Measurements from ENCODE around the gene LRBA. TPM values are rescaled to one million over a fixed set of nuclear protein-coding genes. Genes with fewer than 3 reads are reported as not detected.

The LRBA gene
- total RNA-seq, 2 donors from 2014 or later: 30.9 to 33.7 TPM

GRCh38 chr4:150501009-150501727, 513.9 kb downstream of the LRBA start:
- Histone ChIP-seq H3K27me3 (replicated peaks; ENCODE audit: insufficient read depth) (no peaks in the 10 kb centered on the region), H3K9me3 (no peaks in the 10 kb centered on the region), H3K4me1 (ENCODE audit: control insufficient read depth in 1 of 2, low read depth in 2 of 2) (peaks cover 0 to 6% of the 10 kb centered on the region in 2 donors), H3K27ac (no peak overlapping the region), H3K36me3 (no peaks in the 10 kb centered on the region), H3K4me3 (no peak overlapping the region)
- TF ChIP-seq, protein P1, sequence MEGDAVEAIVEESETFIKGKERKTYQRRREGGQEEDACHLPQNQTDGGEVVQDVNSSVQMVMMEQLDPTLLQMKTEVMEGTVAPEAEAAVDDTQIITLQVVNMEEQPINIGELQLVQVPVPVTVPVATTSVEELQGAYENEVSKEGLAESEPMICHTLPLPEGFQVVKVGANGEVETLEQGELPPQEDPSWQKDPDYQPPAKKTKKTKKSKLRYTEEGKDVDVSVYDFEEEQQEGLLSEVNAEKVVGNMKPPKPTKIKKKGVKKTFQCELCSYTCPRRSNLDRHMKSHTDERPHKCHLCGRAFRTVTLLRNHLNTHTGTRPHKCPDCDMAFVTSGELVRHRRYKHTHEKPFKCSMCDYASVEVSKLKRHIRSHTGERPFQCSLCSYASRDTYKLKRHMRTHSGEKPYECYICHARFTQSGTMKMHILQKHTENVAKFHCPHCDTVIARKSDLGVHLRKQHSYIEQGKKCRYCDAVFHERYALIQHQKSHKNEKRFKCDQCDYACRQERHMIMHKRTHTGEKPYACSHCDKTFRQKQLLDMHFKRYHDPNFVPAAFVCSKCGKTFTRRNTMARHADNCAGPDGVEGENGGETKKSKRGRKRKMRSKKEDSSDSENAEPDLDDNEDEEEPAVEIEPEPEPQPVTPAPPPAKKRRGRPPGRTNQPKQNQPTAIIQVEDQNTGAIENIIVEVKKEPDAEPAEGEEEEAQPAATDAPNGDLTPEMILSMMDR (IDR thresholded peaks at IDR 0.05): no peak
- ATAC-seq (ENCODE audit: insufficient number of reproducible peaks, low FRiP score, low read depth) (peak; percentile 36), DNase-seq (ENCODE audit: low spot score) (no peak)

DNA sequence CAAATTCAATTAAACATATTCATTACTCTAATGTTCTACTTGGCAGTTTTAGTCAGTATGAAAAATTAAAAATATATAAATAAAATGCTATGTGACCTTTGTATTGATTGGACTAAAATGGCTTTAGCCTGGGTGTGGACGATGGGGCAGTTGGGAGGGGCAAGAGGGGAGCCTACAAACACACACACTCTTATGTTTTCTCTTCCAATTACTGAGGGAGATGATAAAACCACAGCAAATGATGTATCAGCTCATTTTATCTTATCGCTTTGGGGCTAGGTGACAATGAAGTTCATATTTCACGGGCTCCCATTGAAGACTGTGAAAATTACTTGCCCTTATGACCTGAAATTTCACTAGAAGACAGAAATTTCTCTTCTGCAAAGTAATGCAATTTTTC, 517.5 kb downstream of the LRBA start:
- DNase-seq (ENCODE audit: low spot score) (no peak), ATAC-seq (ENCODE audit: insufficient number of reproducible peaks, low FRiP score, low read depth) (no peak)
- Histone ChIP-seq H3K9me3 (no peaks in the 10 kb centered on the region), H3K4me1 (ENCODE audit: control insufficient read depth in 1 of 2, low read depth in 2 of 2) (peaks cover 19 to 27% of the 10 kb centered on the region in 2 donors), H3K4me3 (no peak overlapping the region), H3K27ac (no peak overlapping the region), H3K27me3 (replicated peaks; ENCODE audit: insufficient read depth) (no peaks in the 10 kb centered on the region), H3K36me3 (no peaks in the 10 kb centered on the region)
- TF ChIP-seq, protein P1 (IDR thresholded peaks at IDR 0.05): no peak

- no peaks in the 10 kb centered on the region for H3K27me3 ChIP-seq (replicated peaks; ENCODE audit: insufficient read depth)
- peaks cover 21 to 27% of the 10 kb centered on the region in 2 donors for H3K4me1 ChIP-seq (ENCODE audit: control insufficient read depth in 1 of 2, low read depth in 2 of 2)
- TF ChIP-seq, protein P1 (IDR thresholded peaks at IDR 0.05): no peak
- ATAC-seq (ENCODE audit: insufficient number of reproducible peaks, low FRiP score, low read depth) (no peak), DNase-seq (ENCODE audit: low spot score) (no peak)
- H3K4me3 ChIP-seq: no peak overlapping the region
- H3K9me3 ChIP-seq: no peaks in the 10 kb centered on the region
- no peaks in the 10 kb centered on the region for H3K36me3 ChIP-seq
- H3K27ac ChIP-seq: no peak overlapping the region
Measured at GRCh38 chr4:150495550-150495949, 519.5 kb downstream of the LRBA start.

DNA sequence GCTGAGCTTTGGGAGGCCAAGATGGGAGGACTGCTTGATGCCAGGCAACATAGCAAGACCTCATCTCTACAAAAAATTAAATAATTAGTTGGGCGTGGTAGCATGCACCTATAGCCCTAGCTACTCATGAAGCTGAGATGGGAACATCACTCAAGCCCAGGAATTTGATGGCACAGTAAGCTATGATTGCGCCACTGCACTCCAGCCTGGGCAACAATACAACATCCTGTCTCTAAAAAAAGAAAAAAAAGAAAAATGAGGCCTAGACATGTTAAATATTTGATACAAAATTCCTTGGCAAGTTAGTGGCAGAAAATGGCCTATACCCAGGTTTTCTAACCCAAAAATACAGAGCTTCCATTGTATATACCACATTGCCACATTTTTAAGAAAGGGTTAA, 521.2 kb downstream of the LRBA start:
- Histone ChIP-seq H3K27me3 (replicated peaks; ENCODE audit: insufficient read depth) (no peaks in the 10 kb centered on the region), H3K36me3 (no peaks in the 10 kb centered on the region), H3K4me3 (no peak overlapping the region), H3K9me3 (no peaks in the 10 kb centered on the region), H3K27ac (no peak overlapping the region), H3K4me1 (ENCODE audit: control insufficient read depth in 1 of 2, low read depth in 2 of 2) (peaks cover 21 to 27% of the 10 kb centered on the region in 2 donors)
- DNase-seq (ENCODE audit: low spot score) (no peak), ATAC-seq (ENCODE audit: insufficient number of reproducible peaks, low FRiP score, low read depth) (no peak)
- TF ChIP-seq, protein P1 (IDR thresholded peaks at IDR 0.05): no peak

DNA sequence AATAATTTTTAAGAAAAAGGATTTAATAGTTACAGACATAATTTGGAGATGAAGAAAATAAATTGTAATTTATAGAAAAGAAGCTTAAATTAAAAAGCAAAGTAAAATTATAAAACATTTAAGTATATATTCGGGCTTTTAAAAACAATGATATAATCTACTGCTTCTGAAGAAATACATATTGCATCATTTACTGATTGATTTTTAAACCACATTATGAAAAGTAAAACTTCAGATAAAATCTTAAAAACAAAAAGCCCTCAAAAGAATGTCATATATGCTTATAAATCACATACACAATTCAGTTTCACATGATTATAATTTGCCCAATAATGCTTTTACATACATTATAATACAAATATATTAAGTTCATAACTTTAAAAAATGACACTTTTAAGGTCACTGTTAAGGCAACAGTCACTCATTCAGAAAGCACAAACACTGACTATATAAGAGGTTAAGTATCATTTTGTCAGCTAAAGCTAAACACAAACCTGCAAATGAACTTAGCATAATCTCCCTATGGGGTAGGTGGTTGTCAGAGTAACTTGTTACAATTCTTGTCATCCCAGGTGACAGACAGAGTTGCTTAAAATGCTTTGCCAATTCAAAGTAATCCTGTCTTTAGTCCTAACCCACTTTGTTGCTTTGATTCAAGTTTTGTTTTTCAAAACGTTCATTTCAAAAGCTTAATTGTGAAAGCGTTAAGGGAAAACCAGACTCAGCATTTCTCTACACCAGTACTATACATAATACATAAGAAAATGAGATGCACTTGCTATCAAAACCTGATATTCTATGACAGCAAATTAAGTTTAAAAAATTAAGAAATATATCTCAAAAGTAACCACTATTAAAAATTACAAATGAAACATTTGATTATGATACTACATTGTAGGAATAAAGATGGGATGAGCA, 523.7 kb downstream of the LRBA start:
- TF ChIP-seq, protein P1 (IDR thresholded peaks at IDR 0.05): no peak
- Histone ChIP-seq H3K4me3 (no peak overlapping the region), H3K27ac (no peak overlapping the region), H3K36me3 (no peaks in the 10 kb centered on the region), H3K4me1 (ENCODE audit: control insufficient read depth in 1 of 2, low read depth in 2 of 2) (peaks cover 19 to 27% of the 10 kb centered on the region in 2 donors), H3K27me3 (replicated peaks; ENCODE audit: insufficient read depth) (no peaks in the 10 kb centered on the region), H3K9me3 (no peaks in the 10 kb centered on the region)
- ATAC-seq (ENCODE audit: insufficient number of reproducible peaks, low FRiP score, low read depth) (no peak), DNase-seq (ENCODE audit: low spot score) (no peak)

All from thoracic aorta (tissue), 2 donors.